H9 (cell line): ENCODE results near the gene CBLN3. TPM values are rescaled to one million over a fixed set of nuclear protein-coding genes. Genes with fewer than 3 reads are reported as not detected.

Experiments
- DNase-seq: peaks from one replicate; pipeline ENCODE4 v3.0.0-alpha.2; 2017
- H2AFZ ChIP-seq: one replicate; pipeline ENCODE4 v1.6.1; 2013; ENCODE audit warnings: mild to moderate bottlenecking, low read length, control low read depth, moderate library complexity
- H2AK5ac ChIP-seq: 2 replicates; pipeline ENCODE4 v1.6.1; 2013; ENCODE audit warnings: low read length, control low read depth, mixed read lengths; ENCODE audit not compliant: insufficient read length
- H2BK120ac ChIP-seq: one replicate; pipeline ENCODE4 v1.6.1; 2013; ENCODE audit warnings: low read depth, mild to moderate bottlenecking, low read length, control low read depth, inconsistent platforms; ENCODE audit not compliant: poor library complexity, severe bottlenecking
- H2BK12ac ChIP-seq: 2 replicates; pipeline ENCODE4 v1.6.1; 2013; ENCODE audit warnings: low read length, control low read depth, mixed read lengths, low read depth; ENCODE audit not compliant: insufficient read length
- H2BK15ac ChIP-seq: 2 replicates; pipeline ENCODE4 v1.6.1; 2013; ENCODE audit warnings: low read depth, low read length, control low read depth
- H2BK20ac ChIP-seq: one replicate; pipeline ENCODE4 v1.6.1; 2013; ENCODE audit warnings: low read depth, mild to moderate bottlenecking, low read length, control low read depth, inconsistent platforms; ENCODE audit not compliant: poor library complexity, severe bottlenecking
- H2BK5ac ChIP-seq: 2 replicates; pipeline ENCODE4 v1.6.1; 2013; ENCODE audit warnings: low read length, control low read depth, mixed read lengths; ENCODE audit not compliant: insufficient read length
- H3K14ac ChIP-seq: 2 replicates; pipeline ENCODE4 v1.6.1; 2013; ENCODE audit warnings: low read length, control low read depth; ENCODE audit not compliant: insufficient read depth
- H3K18ac ChIP-seq: 2 replicates; pipeline ENCODE4 v1.6.1; 2013; ENCODE audit warnings: low read depth, mild to moderate bottlenecking, mixed read lengths, low read length, control low read depth; ENCODE audit not compliant: insufficient read length
- H3K23ac ChIP-seq: 2 replicates; pipeline ENCODE4 v1.6.1; 2013; ENCODE audit warnings: low read length, control low read depth, mixed read lengths, low read depth; ENCODE audit not compliant: insufficient read length
- H3K23me2 ChIP-seq: 2 replicates; pipeline ENCODE4 v1.6.1; 2013; ENCODE audit warnings: low read depth, mild to moderate bottlenecking, mixed read lengths, low read length, control low read depth; ENCODE audit not compliant: insufficient read length, poor library complexity, severe bottlenecking
- H3K27ac ChIP-seq: 2 replicates; pipeline ENCODE4 v1.5.1; 2013; ENCODE audit warnings: low read length, control low read depth, mixed read lengths, low read depth; ENCODE audit not compliant: insufficient read length
- H3K27me3 ChIP-seq: 2 replicates; pipeline ENCODE4 v1.6.1; 2013; ENCODE audit warnings: low read length, control low read depth, inconsistent platforms; ENCODE audit not compliant: insufficient read depth
- H3K4ac ChIP-seq: 2 replicates; pipeline ENCODE4 v1.6.1; 2013; ENCODE audit warnings: low read depth, mild to moderate bottlenecking, control low read depth, inconsistent platforms, low read length, moderate library complexity
- H3K4me1 ChIP-seq: 2 replicates; pipeline ENCODE4 v1.6.1; 2013; ENCODE audit warnings: low read length, control low read depth, inconsistent platforms; ENCODE audit not compliant: insufficient read depth
- H3K4me2 ChIP-seq: 2 replicates; pipeline ENCODE4 v1.6.1; 2013; ENCODE audit warnings: low read length, control low read depth, mixed read lengths; ENCODE audit not compliant: insufficient read length, insufficient read depth
- H3K56ac ChIP-seq: 2 replicates; pipeline ENCODE4 v1.6.1; 2013; ENCODE audit warnings: low read depth, mild to moderate bottlenecking, mixed read lengths, low read length, control low read depth; ENCODE audit not compliant: insufficient read length
- H3K79me1 ChIP-seq: 2 replicates; pipeline ENCODE4 v1.6.1; 2013; ENCODE audit warnings: low read depth, mild to moderate bottlenecking, moderate library complexity, low read length, control low read depth, inconsistent platforms; ENCODE audit not compliant: insufficient read depth, poor library complexity, severe bottlenecking
- H3K79me2 ChIP-seq: 2 replicates; pipeline ENCODE4 v1.6.1; 2013; ENCODE audit warnings: low read length, control low read depth, inconsistent platforms; ENCODE audit not compliant: insufficient read depth
- H3K9ac ChIP-seq: 2 replicates; pipeline ENCODE4 v1.6.1; 2013; ENCODE audit warnings: low read length, control low read depth, mixed read lengths; ENCODE audit not compliant: insufficient read length; ENCODE audit errors: extremely low read depth
- H3K9me3 ChIP-seq: one replicate; pipeline ENCODE4 v1.6.1; 2013; ENCODE audit warnings: low read depth, low read length, inconsistent platforms; ENCODE audit not compliant: control insufficient read depth
- H3T11ph ChIP-seq: one replicate; pipeline ENCODE4 v1.6.1; 2013; ENCODE audit warnings: mild to moderate bottlenecking, low read length, control low read depth, inconsistent platforms
- H4K20me1 ChIP-seq: one replicate; pipeline ENCODE4 v1.6.1; 2013; ENCODE audit not compliant: control insufficient read depth, insufficient read length, insufficient read depth
- H4K5ac ChIP-seq: 2 replicates; pipeline ENCODE4 v1.6.1; 2013; ENCODE audit warnings: low read depth, mild to moderate bottlenecking, mixed read lengths, low read length, control low read depth; ENCODE audit not compliant: insufficient read length
- H4K8ac ChIP-seq: replicated peaks from 2 replicates; pipeline ENCODE4 v1.6.1; 2013; ENCODE audit warnings: low read length, control low read depth, mixed read lengths, low read depth; ENCODE audit not compliant: insufficient read length
- H4K91ac ChIP-seq: 2 replicates; pipeline ENCODE4 v1.6.1; 2013; ENCODE audit warnings: low read depth, mild to moderate bottlenecking, moderate library complexity, mixed read lengths, low read length, control low read depth; ENCODE audit not compliant: insufficient read length
- H3K27ac Mint-ChIP-seq, 3 experiments: 2 replicates in 2 of 3; 3 replicates in 1 of 3; pipeline ENCODE4 v1.8.0; 2020 to 2021; ENCODE audit warnings: mixed read lengths in 3 of 3, mild to moderate bottlenecking in 1 of 3, moderate library complexity in 1 of 3
- H3K27me3 Mint-ChIP-seq: 2 replicates; pipeline ENCODE4 v1.8.0; 2021; ENCODE audit warnings: low read depth, mild to moderate bottlenecking, moderate library complexity, mixed read lengths
- H3K36me3 Mint-ChIP-seq, 3 experiments: 2 replicates in 2 of 3; 3 replicates in 1 of 3; pipeline ENCODE4 v1.8.0; 2020 to 2021; ENCODE audit warnings: low read depth in 3 of 3, mixed read lengths in 3 of 3; ENCODE audit not compliant: insufficient read depth in 1 of 3
- H3K4me1 Mint-ChIP-seq, 2 experiments: 2 replicates each; pipeline ENCODE4 v1.8.0; 2020; ENCODE audit warnings: mixed read lengths in 2 of 2
- H3K4me3 Mint-ChIP-seq, 2 experiments: 2 replicates in 1 of 2; 3 replicates in 1 of 2; pipeline ENCODE4 v1.8.0; 2020 to 2021; ENCODE audit warnings: mild to moderate bottlenecking in 2 of 2, mixed read lengths in 2 of 2, moderate library complexity in 1 of 2
- H3K9me3 Mint-ChIP-seq, 2 experiments: 2 replicates in 1 of 2; 3 replicates in 1 of 2; pipeline ENCODE4 v1.8.0; 2020; ENCODE audit warnings: mild to moderate bottlenecking in 2 of 2, mixed read lengths in 2 of 2, moderate library complexity in 1 of 2
- WGBS: extraction: QIAGEN DNeasy Blood & Tissue Kit; methylation state at CpG from one replicate; pipeline ENCODE4 v1.1.7; 2013; ENCODE audit warnings: missing lambda C conversion rate, low lambda C conversion rate, mixed read lengths; ENCODE audit not compliant: insufficient read length; ENCODE audit errors: extremely low coverage; 5-methylcytosine and 5-hydroxymethylcytosine counted together
- total RNA-seq: library from RNA; stranded (reverse); gene quantifications from 2 replicates; pipeline ENCODE4 v1.2.1, GENCODE V29; 2021
- TF ChIP-seq, protein P1 (sequence below): fragments of 200-600 bp; sonication (generic); conservative IDR thresholded peaks from 3 replicates; pipeline ENCODE4 v1.8.0; 2021; ENCODE audit warnings: antibody characterized with exemption, mild to moderate bottlenecking

CBLN3 gene
- total RNA-seq, 1 experiment from 2014 or later = 0.39 TPM

DNA sequence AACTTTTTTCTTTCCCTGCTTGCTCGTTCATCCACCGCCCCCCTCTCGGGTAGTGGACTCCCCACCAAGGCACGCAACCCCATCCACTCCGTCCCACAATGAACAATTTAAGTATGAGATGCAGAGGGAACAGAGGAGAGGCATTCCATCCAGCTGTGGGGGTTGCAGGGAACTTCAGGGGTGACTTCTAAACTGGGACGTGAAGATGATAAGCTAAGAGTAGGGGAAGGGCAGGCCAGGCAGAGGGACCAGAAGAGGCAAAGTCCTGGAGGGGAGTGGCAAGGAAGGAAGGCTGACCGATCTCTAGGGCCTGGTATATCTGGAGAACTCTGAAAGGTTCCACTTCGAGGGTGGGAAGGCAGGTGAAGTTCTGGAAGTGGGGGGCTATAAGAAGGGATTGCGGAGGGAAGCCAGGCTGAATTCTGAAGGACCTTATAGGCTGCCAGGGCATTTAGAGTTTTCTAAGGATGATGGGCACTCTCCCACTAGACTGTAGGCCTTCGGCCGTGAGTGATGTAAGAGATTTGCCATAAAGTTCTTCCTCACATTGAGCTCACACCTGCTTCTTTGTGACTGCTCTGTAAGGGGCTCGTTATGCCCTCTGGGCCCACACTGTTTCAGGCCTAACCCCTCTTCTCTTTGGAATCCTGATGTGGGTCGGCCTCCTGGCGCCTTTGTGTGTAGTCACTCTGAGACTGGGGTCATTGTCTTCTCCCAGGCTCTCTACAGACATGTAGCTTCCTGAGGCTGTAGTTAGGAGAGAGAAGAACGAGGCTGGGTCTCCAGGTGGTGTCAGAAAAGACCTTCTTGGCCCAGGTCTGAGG is 49.3 kb downstream of the CBLN3 start:
- H3K4me3 Mint-ChIP-seq = no peak overlapping the region
- Histone ChIP-seq H3K23ac (no peak overlapping the region), H4K20me1 (no peaks in the 10 kb centered on the region), H3K9ac (no peak overlapping the region), H2BK5ac (no peak overlapping the region), H3K18ac (no peak overlapping the region), H3K14ac (peak overlapping the region; percentile 2; the same call in 1 of the 2 replicates), H3K23me2 (no peaks in the 10 kb centered on the region), H3K79me2 (no peaks in the 10 kb centered on the region), H2BK120ac (no peak overlapping the region), H4K91ac (no peak overlapping the region), H4K8ac (no peak overlapping the region), H2BK12ac (no peak overlapping the region), H3K4me2 (no peak overlapping the region), H2BK20ac (no peak overlapping the region), H3K27me3 (no peaks in the 10 kb centered on the region), H4K5ac (no peak overlapping the region), H3K79me1 (no peaks in the 10 kb centered on the region), H3T11ph (no peak overlapping the region), H2BK15ac (no peak overlapping the region), H3K9me3 (no peaks in the 10 kb centered on the region), H2AFZ (no peak overlapping the region), H3K56ac (no peak overlapping the region), H3K4ac (no peak overlapping the region), H2AK5ac (no peak overlapping the region), H3K4me1 (peaks cover 3% of the 10 kb centered on the region), H3K27ac (no peak overlapping the region)
- no CpG with 5 or more reads among the region's 15 CpGs for WGBS
- H3K27ac Mint-ChIP-seq = peak overlapping the region in 2 of 3 experiments; percentile 43 to 50; a peak in 3 of 7 replicates
- H3K27me3 Mint-ChIP-seq = no peaks in the 10 kb centered on the region; the same call in none of the 2 replicates
- TF ChIP-seq, protein P1, sequence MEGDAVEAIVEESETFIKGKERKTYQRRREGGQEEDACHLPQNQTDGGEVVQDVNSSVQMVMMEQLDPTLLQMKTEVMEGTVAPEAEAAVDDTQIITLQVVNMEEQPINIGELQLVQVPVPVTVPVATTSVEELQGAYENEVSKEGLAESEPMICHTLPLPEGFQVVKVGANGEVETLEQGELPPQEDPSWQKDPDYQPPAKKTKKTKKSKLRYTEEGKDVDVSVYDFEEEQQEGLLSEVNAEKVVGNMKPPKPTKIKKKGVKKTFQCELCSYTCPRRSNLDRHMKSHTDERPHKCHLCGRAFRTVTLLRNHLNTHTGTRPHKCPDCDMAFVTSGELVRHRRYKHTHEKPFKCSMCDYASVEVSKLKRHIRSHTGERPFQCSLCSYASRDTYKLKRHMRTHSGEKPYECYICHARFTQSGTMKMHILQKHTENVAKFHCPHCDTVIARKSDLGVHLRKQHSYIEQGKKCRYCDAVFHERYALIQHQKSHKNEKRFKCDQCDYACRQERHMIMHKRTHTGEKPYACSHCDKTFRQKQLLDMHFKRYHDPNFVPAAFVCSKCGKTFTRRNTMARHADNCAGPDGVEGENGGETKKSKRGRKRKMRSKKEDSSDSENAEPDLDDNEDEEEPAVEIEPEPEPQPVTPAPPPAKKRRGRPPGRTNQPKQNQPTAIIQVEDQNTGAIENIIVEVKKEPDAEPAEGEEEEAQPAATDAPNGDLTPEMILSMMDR = no peak
- peaks cover 37 to 46% of the 10 kb centered on the region in 2 experiments for H3K4me1 Mint-ChIP-seq
- no peak for DNase-seq
- peaks cover 0 to 3% (median 1%) of the 10 kb centered on the region in 3 experiments; a peak in 5 of 7 replicates for H3K36me3 Mint-ChIP-seq
- H3K9me3 Mint-ChIP-seq = no peaks in the 10 kb centered on the region
